Neuronal stem cell (in vitro differentiated cells): ENCODE data around the gene WDR88.

Source experiments
- DNase-seq: peaks from one replicate; pipeline ENCODE4 v3.0.0-alpha.2; 2013; ENCODE audit warnings: low spot score
- H2AFZ ChIP-seq: one replicate; pipeline ENCODE4 v1.6.1; 2013; ENCODE audit warnings: mild to moderate bottlenecking, low read length, inconsistent platforms
- H2AK5ac ChIP-seq: 2 replicates; pipeline ENCODE4 v1.6.1; 2013; ENCODE audit warnings: low read depth, mild to moderate bottlenecking, inconsistent platforms, low read length, moderate library complexity, mixed read lengths
- H2BK120ac ChIP-seq: 2 replicates; pipeline ENCODE4 v1.6.1; 2013; ENCODE audit warnings: low read depth, mild to moderate bottlenecking, inconsistent platforms, low read length, moderate library complexity, mixed read lengths
- H2BK12ac ChIP-seq: one replicate; pipeline ENCODE4 v1.6.1; 2013; ENCODE audit warnings: low read length, inconsistent platforms
- H2BK15ac ChIP-seq: 2 replicates; pipeline ENCODE4 v1.6.1; 2013; ENCODE audit warnings: mild to moderate bottlenecking, low read length, inconsistent platforms, mixed read lengths
- H2BK5ac ChIP-seq: one replicate; pipeline ENCODE4 v1.6.1; 2013; ENCODE audit warnings: inconsistent platforms, mild to moderate bottlenecking, low read length, moderate library complexity
- H3K14ac ChIP-seq: one replicate; pipeline ENCODE4 v1.6.1; 2013; ENCODE audit warnings: low read length, inconsistent platforms
- H3K18ac ChIP-seq: 2 replicates; pipeline ENCODE4 v1.6.1; 2013; ENCODE audit warnings: low read length, inconsistent platforms
- H3K23ac ChIP-seq: 2 replicates; pipeline ENCODE4 v1.6.1; 2013; ENCODE audit warnings: low read depth, mild to moderate bottlenecking, mixed read lengths, low read length, inconsistent platforms; ENCODE audit not compliant: poor library complexity
- H3K27ac ChIP-seq: replicated peaks from 3 replicates; pipeline ENCODE4 v1.5.1; 2013; ENCODE audit warnings: low read length, inconsistent platforms
- H3K27me3 ChIP-seq, 3 experiments: 2 replicates each; pipeline ENCODE4 v1.6.1; 2013; ENCODE audit warnings: low read length in 3 of 3, mild to moderate bottlenecking in 2 of 3, inconsistent platforms in 1 of 3, low read depth in 1 of 3, mixed read lengths in 1 of 3, moderate library complexity in 1 of 3; ENCODE audit not compliant: control insufficient read depth in 3 of 3, insufficient read depth in 3 of 3
- H3K36me3 ChIP-seq, 2 donors: replicated peaks in 1 of 2; 2 replicates each; pipeline ENCODE4 v1.6.1; 2013; ENCODE audit warnings: low read length in 2 of 2; ENCODE audit not compliant: control insufficient read depth in 2 of 2, insufficient read depth in 2 of 2
- H3K4ac ChIP-seq: 2 replicates; pipeline ENCODE4 v1.6.1; 2013; ENCODE audit warnings: inconsistent platforms, mild to moderate bottlenecking, low read length, moderate library complexity
- H3K4me1 ChIP-seq, 2 donors: 1 replicate in 1 of 2; 2 replicates in 1 of 2; pipeline ENCODE4 v1.6.1; 2013; ENCODE audit warnings: low read length in 2 of 2, low read depth in 1 of 2; ENCODE audit not compliant: control insufficient read depth in 2 of 2, insufficient read depth in 1 of 2
- H3K4me2 ChIP-seq: one replicate; pipeline ENCODE4 v1.6.1; 2013; ENCODE audit warnings: mild to moderate bottlenecking, low read length, inconsistent platforms; ENCODE audit not compliant: insufficient read depth, poor library complexity, severe bottlenecking
- H3K4me3 ChIP-seq, 2 donors: 2 replicates each; pipeline ENCODE4 v1.5.1; 2013; ENCODE audit warnings: low read length in 2 of 2, mild to moderate bottlenecking in 2 of 2, inconsistent platforms in 1 of 2, moderate library complexity in 1 of 2
- H3K79me1 ChIP-seq: one replicate; pipeline ENCODE4 v1.6.1; 2013; ENCODE audit warnings: low read depth, mild to moderate bottlenecking, inconsistent platforms, low read length, moderate library complexity
- H3K9ac ChIP-seq: one replicate; pipeline ENCODE4 v1.6.1; 2013; ENCODE audit warnings: mild to moderate bottlenecking, low read depth, low read length, inconsistent platforms; ENCODE audit not compliant: poor library complexity
- H3K9me3 ChIP-seq, 2 donors: replicated peaks in 1 of 2; 2 replicates each; pipeline versions ENCODE3 to v1.6.1; 2013; ENCODE audit warnings: low read length in 2 of 2, mild to moderate bottlenecking in 2 of 2, inconsistent platforms in 1 of 2, low read depth in 1 of 2, mixed read lengths in 1 of 2, moderate library complexity in 1 of 2; ENCODE audit not compliant: control insufficient read depth in 2 of 2, insufficient read depth in 1 of 2
- H4K8ac ChIP-seq: one replicate; pipeline ENCODE4 v1.6.1; 2013; ENCODE audit warnings: low read depth, mild to moderate bottlenecking, inconsistent platforms, low read length, moderate library complexity
- H4K91ac ChIP-seq: one replicate; pipeline ENCODE4 v1.6.1; 2013; ENCODE audit warnings: low read length, low read depth, mild to moderate bottlenecking, inconsistent platforms; ENCODE audit not compliant: poor library complexity
- WGBS, 2 donors: extraction: QIAGEN DNeasy Blood & Tissue Kit; methylation state at CpG; one replicate each; pipeline ENCODE4 v1.1.7; 2013; ENCODE audit warnings: missing lambda C conversion rate in 2 of 2, mixed read lengths in 1 of 2; ENCODE audit not compliant: insufficient read length in 2 of 2, insufficient replicate concordance in 1 of 2; ENCODE audit errors: extremely low coverage in 2 of 2; 5-methylcytosine and 5-hydroxymethylcytosine counted together

The WDR88 gene

GRCh38 chr19:33171916-33172359 is 40.0 kb downstream of the WDR88 start:
- no peak overlapping the region for H2AFZ ChIP-seq
- H2BK5ac ChIP-seq, result no peak overlapping the region
- H3K27ac ChIP-seq, result no peak overlapping the region
- H3K18ac ChIP-seq, result no peak overlapping the region
- no peak overlapping the region for H4K91ac ChIP-seq
- H3K4ac ChIP-seq, result no peak overlapping the region
- DNase-seq, result no peak
- no peak overlapping the region for H4K8ac ChIP-seq
- H3K23ac ChIP-seq, result no peak overlapping the region
- H3K4me1 ChIP-seq, result peaks cover 8 to 11% of the 10 kb centered on the region in 2 donors
- H3K14ac ChIP-seq, result no peak overlapping the region
- no CpG with 5 or more reads among the region's 6 CpGs for WGBS, 2 donors
- no peak overlapping the region for H2BK120ac ChIP-seq
- no peak overlapping the region for H3K9ac ChIP-seq
- no peak overlapping the region for H3K4me2 ChIP-seq
- no peaks in the 10 kb centered on the region for H3K36me3 ChIP-seq
- no peak overlapping the region for H2BK15ac ChIP-seq
- H3K79me1 ChIP-seq, result no peaks in the 10 kb centered on the region
- H2BK12ac ChIP-seq, result no peak overlapping the region
- H3K9me3 ChIP-seq, result peaks cover 0 to 25% of the 10 kb centered on the region in 2 donors
- no peaks in the 10 kb centered on the region for H3K27me3 ChIP-seq
- H3K4me3 ChIP-seq, result no peak overlapping the region
- H2AK5ac ChIP-seq, result no peak overlapping the region

GRCh38 chr19:33174186-33174585 is 42.3 kb downstream of the WDR88 start:
- no peak overlapping the region for H2AFZ ChIP-seq
- H3K18ac ChIP-seq, result no peak overlapping the region
- H3K9me3 ChIP-seq, result peaks cover 0 to 12% of the 10 kb centered on the region in 2 donors
- H3K14ac ChIP-seq, result no peak overlapping the region
- H3K27me3 ChIP-seq, result no peaks in the 10 kb centered on the region
- no peak overlapping the region for H2AK5ac ChIP-seq
- H3K9ac ChIP-seq, result no peak overlapping the region
- H3K27ac ChIP-seq, result no peak overlapping the region
- no peak overlapping the region for H3K4ac ChIP-seq
- H4K91ac ChIP-seq, result no peak overlapping the region
- H2BK15ac ChIP-seq, result no peak overlapping the region
- no peak overlapping the region for H3K4me3 ChIP-seq
- no peaks in the 10 kb centered on the region for H3K36me3 ChIP-seq
- peak overlapping the region; percentile 13 for H2BK5ac ChIP-seq
- no peak for DNase-seq
- peaks cover 11 to 14% of the 10 kb centered on the region in 2 donors for H3K4me1 ChIP-seq
- no peaks in the 10 kb centered on the region for H3K79me1 ChIP-seq
- H3K23ac ChIP-seq, result peak overlapping the region; percentile 71
- no peak overlapping the region for H2BK12ac ChIP-seq
- no peak overlapping the region for H3K4me2 ChIP-seq
- no peak overlapping the region for H2BK120ac ChIP-seq
- no peak overlapping the region for H4K8ac ChIP-seq
- WGBS, 2 donors, result no CpG with 5 or more reads among the region's 5 CpGs

- no peak overlapping the region for H3K9ac ChIP-seq
- no peak overlapping the region for H3K23ac ChIP-seq
- H3K4me3 ChIP-seq, result peak overlapping the region in 1 of 2 donors; percentile 59
- no peak overlapping the region for H2BK5ac ChIP-seq
- H3K9me3 ChIP-seq, result peaks cover 0 to 8% of the 10 kb centered on the region in 2 donors
- peaks cover 11 to 14% of the 10 kb centered on the region in 2 donors for H3K4me1 ChIP-seq
- H2BK120ac ChIP-seq, result no peak overlapping the region
- no peak for DNase-seq
- H2AK5ac ChIP-seq, result no peak overlapping the region
- no peak overlapping the region for H2BK15ac ChIP-seq
- no peak overlapping the region for H4K8ac ChIP-seq
- H3K79me1 ChIP-seq, result no peaks in the 10 kb centered on the region
- H3K36me3 ChIP-seq, result no peaks in the 10 kb centered on the region
- H3K27me3 ChIP-seq, result no peaks in the 10 kb centered on the region
- H4K91ac ChIP-seq, result no peak overlapping the region
- no peak overlapping the region for H3K4me2 ChIP-seq
- H3K27ac ChIP-seq, result no peak overlapping the region
- H2AFZ ChIP-seq, result no peak overlapping the region
- no peak overlapping the region for H2BK12ac ChIP-seq
- WGBS, 2 donors, result no CpG with 5 or more reads among the region's 10 CpGs
- no peak overlapping the region for H3K18ac ChIP-seq
- no peak overlapping the region for H3K14ac ChIP-seq
- H3K4ac ChIP-seq, result no peak overlapping the region
Observed at GRCh38 chr19:33175156-33175782, 43.4 kb downstream of the WDR88 start.

- H3K36me3 ChIP-seq, result no peaks in the 10 kb centered on the region
- H3K27ac ChIP-seq, result peak overlapping the region; percentile 52
Observed at GRCh38 chr19:33175886-33176669, 44.2 kb downstream of the WDR88 start.

More at GRCh38 chr19:33175886-33176669, 44.2 kb downstream of the WDR88 start:
- Histone ChIP-seq H3K4ac (no peak overlapping the region), H3K9ac (peak overlapping the region; percentile 91), H2AFZ (peak overlapping the region; percentile 91), H3K4me1 (peaks cover 11 to 14% of the 10 kb centered on the region in 2 donors), H2AK5ac (no peak overlapping the region), H4K8ac (no peak overlapping the region), H3K14ac (peak overlapping the region; percentile 58), H2BK12ac (no peak overlapping the region), H2BK120ac (no peak overlapping the region), H3K79me1 (no peaks in the 10 kb centered on the region), H2BK5ac (peak overlapping the region; percentile 31), H4K91ac (no peak overlapping the region), H3K27me3 (peaks cover 0 to 2% (median 0%) of the 10 kb centered on the region in 3 experiments), H2BK15ac (no peak overlapping the region), H3K18ac (peak overlapping the region; percentile 61), H3K23ac (no peak overlapping the region), H3K9me3 (peaks cover 0 to 8% of the 10 kb centered on the region in 2 donors), H3K4me3 (peak overlapping the region; percentile 59 to 91), H3K4me2 (peak overlapping the region; percentile 72)
- DNase-seq, result no peak
- WGBS, 2 donors, result no CpG with 5 or more reads among the region's 25 CpGs
